DOHH2 (cell line): ENCODE results near the gene SCFD2.

Experiments used
- H3F3A ChIP-seq: fragments of 200-600 bp; sonication (generic), shearing (Covaris generic); 2 replicates; pipeline ENCODE4 v1.6.0; 2016; ENCODE audit warnings: antibody characterized with exemption, mild to moderate bottlenecking; ENCODE audit not compliant: control insufficient read depth, insufficient read depth
- H3K27ac ChIP-seq: fragments of 200-600 bp; sonication (generic); 2 replicates; pipeline ENCODE4 v1.5.1; 2014; ENCODE audit warnings: low read depth, mild to moderate bottlenecking, low read length, moderate library complexity
- H3K27me3 ChIP-seq: fragments of 200-600 bp; sonication (generic); 2 replicates; pipeline ENCODE4 v1.6.1; 2014; ENCODE audit warnings: mild to moderate bottlenecking, low read length, mixed read lengths; ENCODE audit not compliant: control insufficient read depth
- H3K36me3 ChIP-seq: fragments of 200-600 bp; sonication (generic); 2 replicates; pipeline ENCODE4 v1.6.1; 2014; ENCODE audit warnings: mild to moderate bottlenecking, low read length, moderate library complexity, mixed read lengths; ENCODE audit not compliant: control insufficient read depth
- H3K4me1 ChIP-seq: fragments of 200-600 bp; sonication (generic); 2 replicates; pipeline ENCODE4 v1.6.1; 2014; ENCODE audit warnings: mild to moderate bottlenecking, low read length, mixed read lengths; ENCODE audit not compliant: control insufficient read depth
- H3K4me2 ChIP-seq: fragments of 200-600 bp; sonication (generic); 2 replicates; pipeline ENCODE4 v1.6.0; 2014; ENCODE audit warnings: mild to moderate bottlenecking, low read length, moderate library complexity
- H3K4me3 ChIP-seq: fragments of 200-600 bp; sonication (generic); 2 replicates; pipeline ENCODE4 v1.5.1; 2014; ENCODE audit warnings: mild to moderate bottlenecking, low read length, mixed read lengths
- H3K79me2 ChIP-seq: fragments of 200-600 bp; sonication (generic); 2 replicates; pipeline ENCODE4 v1.6.1; 2014; ENCODE audit warnings: mild to moderate bottlenecking, low read length, mixed read lengths; ENCODE audit not compliant: control insufficient read depth
- H3K9me2 ChIP-seq: fragments of 200-600 bp; sonication (generic); replicated peaks from 2 replicates; pipeline ENCODE4 v1.6.1; 2014; ENCODE audit warnings: mild to moderate bottlenecking, low read length, mixed read lengths; ENCODE audit not compliant: control insufficient read depth
- H3K9me3 ChIP-seq: fragments of 200-600 bp; sonication (generic); 2 replicates; pipeline ENCODE4 v1.6.1; 2014; ENCODE audit warnings: antibody characterized with exemption, low read length, mixed read lengths; ENCODE audit not compliant: control insufficient read depth, insufficient read depth
- H4K20me1 ChIP-seq: fragments of 200-600 bp; sonication (generic); 2 replicates; pipeline ENCODE4 v1.6.0; 2014; ENCODE audit warnings: low read depth, mild to moderate bottlenecking, antibody characterized with exemption, low read length, moderate library complexity; ENCODE audit not compliant: control insufficient read depth, insufficient read depth
- CTCF ChIP-seq: fragments of 200-600 bp; sonication (generic); IDR thresholded peaks from one replicate; pipeline ENCODE4 v1.5.1; 2014; ENCODE audit warnings: antibody characterized with exemption, mild to moderate bottlenecking, low read depth, low read length; ENCODE audit not compliant: poor library complexity, severe bottlenecking
- EZH2phosphoT487 ChIP-seq: fragments of 200-600 bp; sonication (generic); IDR thresholded peaks from 2 replicates; pipeline ENCODE4 v1.6.1; 2017; ENCODE audit warnings: borderline replicate concordance, mild to moderate bottlenecking, antibody characterized with exemption, low read length, moderate library complexity, mixed read lengths

SCFD2 gene

DNA sequence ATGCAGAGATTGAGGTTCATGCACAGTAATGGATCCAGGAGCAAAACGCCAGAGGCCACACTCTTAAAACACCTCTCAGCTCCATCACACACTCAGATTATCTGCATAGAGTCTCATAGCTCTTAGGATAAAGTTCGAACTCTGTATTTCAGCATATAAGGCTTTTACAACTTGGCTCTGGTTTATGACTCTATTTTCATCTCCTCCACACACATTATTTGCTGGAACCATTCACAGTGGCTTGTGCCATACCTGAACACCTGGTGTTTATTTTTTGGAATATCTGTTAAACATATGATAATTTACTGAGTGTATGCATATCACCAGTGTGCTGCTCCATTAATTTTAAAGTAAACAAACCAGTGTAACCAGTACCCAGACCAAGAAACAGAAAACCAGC is 476.5 kb downstream of the SCFD2 start:
- Histone ChIP-seq H3K27ac (no peak overlapping the region), H3K27me3 (no peaks in the 10 kb centered on the region), H3K4me2 (no peak overlapping the region), H3K79me2 (no peaks in the 10 kb centered on the region), H4K20me1 (no peaks in the 10 kb centered on the region), H3K36me3 (peaks cover 3% of the 10 kb centered on the region; the same call in 1 of the 2 replicates), H3K9me3 (peaks cover 13% of the 10 kb centered on the region; the same call in 1 of the 2 replicates), H3K4me1 (no peaks in the 10 kb centered on the region), H3F3A (no peaks in the 10 kb centered on the region), H3K4me3 (no peak overlapping the region), H3K9me2 (no peaks in the 10 kb centered on the region)
- TF ChIP-seq CTCF = no peak
- TF ChIP-seq EZH2phosphoT487 = no peak

DNA sequence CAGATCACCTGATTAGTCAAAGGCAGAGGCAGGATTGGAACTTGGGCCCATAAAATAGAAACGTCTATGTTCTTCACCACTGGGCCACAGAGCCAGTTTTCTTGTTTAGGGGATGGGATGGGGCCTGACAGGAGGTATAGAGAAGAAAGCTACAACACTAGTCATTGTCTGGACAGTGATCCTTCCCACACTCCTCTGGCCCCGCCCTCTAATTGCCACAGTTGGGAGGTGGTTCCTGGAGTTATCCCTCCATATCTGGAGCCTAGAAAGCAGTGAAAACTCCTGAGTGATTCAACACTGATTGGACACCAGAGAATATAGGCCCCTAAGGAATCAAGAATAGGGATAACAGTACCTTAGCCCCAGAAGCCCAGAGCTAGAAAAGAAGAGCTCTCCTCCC is 480.9 kb downstream of the SCFD2 start:
- TF ChIP-seq EZH2phosphoT487 (no peak), CTCF (no peak)
- H3K9me3 ChIP-seq = peaks cover 13% of the 10 kb centered on the region; the same call in 1 of the 2 replicates
- no peaks in the 10 kb centered on the region for H3K4me1 ChIP-seq

DNA sequence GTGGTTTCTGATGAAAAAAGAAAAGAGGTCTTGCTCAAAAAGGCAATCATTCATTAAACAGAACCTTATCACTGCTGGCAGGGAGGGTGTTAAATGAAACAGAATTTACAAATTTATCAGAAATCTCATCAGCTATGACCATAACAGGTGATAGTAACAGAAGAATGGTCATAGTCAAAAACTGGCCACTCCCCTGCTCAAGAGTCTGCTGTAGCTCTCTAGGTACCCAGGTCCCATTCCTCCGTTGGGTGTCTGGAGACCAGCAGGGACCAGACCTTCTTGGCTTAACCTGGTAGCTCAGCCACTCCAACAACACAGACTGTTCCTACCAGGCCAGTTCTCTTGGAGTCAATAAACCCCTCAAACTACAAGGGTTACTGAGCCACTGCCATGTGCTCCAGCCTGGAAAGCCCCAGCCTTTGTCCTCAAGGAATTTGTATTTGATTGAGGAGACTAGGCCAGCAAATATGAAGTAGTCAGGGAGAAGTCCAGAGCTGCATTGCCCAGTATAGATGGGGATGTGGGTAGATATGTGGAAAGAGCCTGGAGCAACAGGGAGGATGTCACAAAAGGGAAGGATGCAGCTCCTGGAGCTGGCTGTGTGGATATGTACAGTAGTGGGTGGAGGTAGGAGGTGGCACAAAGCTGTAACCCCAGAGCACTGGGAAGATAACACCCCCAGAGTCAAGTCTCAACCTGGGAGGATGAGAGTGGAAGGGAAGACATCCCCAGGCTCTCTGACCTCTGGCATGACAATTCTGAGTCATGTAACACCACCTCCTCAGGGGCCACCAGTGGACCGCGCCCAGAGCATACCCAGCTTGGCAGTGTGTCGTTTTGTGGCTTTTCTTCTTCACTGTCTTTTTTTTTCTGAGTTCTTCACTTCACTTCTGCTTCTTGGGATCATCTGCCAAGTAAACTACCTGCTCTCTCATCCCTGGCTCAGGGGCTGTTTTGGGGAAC is 481.9 kb downstream of the SCFD2 start:
- TF ChIP-seq EZH2phosphoT487 (no peak), CTCF (no peak)

More for the DNA sequence above, 480.9 kb downstream of the SCFD2 start:
- H3K4me3 ChIP-seq = no peak overlapping the region
- H3K27ac ChIP-seq = no peak overlapping the region
- no peaks in the 10 kb centered on the region for H4K20me1 ChIP-seq
- no peaks in the 10 kb centered on the region for H3K27me3 ChIP-seq
- H3K79me2 ChIP-seq = no peaks in the 10 kb centered on the region
- H3K9me2 ChIP-seq = no peaks in the 10 kb centered on the region
- no peaks in the 10 kb centered on the region for H3F3A ChIP-seq
- peaks cover 3% of the 10 kb centered on the region; the same call in 1 of the 2 replicates for H3K36me3 ChIP-seq
- no peak overlapping the region for H3K4me2 ChIP-seq

More for the DNA sequence above, 481.9 kb downstream of the SCFD2 start:
- no peak overlapping the region for H3K27ac ChIP-seq
- H3K27me3 ChIP-seq = no peaks in the 10 kb centered on the region
- no peaks in the 10 kb centered on the region for H3K4me1 ChIP-seq
- H3F3A ChIP-seq = no peaks in the 10 kb centered on the region
- H3K36me3 ChIP-seq = peaks cover 3% of the 10 kb centered on the region; the same call in 1 of the 2 replicates
- peaks cover 13% of the 10 kb centered on the region; the same call in 1 of the 2 replicates for H3K9me3 ChIP-seq
- H3K9me2 ChIP-seq = no peaks in the 10 kb centered on the region
- H3K79me2 ChIP-seq = no peaks in the 10 kb centered on the region
- H3K4me3 ChIP-seq = no peak overlapping the region
- H4K20me1 ChIP-seq = no peaks in the 10 kb centered on the region
- H3K4me2 ChIP-seq = no peak overlapping the region
